HFFc6 (cell line): ENCODE results near the gene MYCL. TPM values are rescaled to one million over a fixed set of nuclear protein-coding genes. Genes with fewer than 3 reads are reported as not detected.

Experiments
- DNase-seq: peaks from one replicate; pipeline ENCODE4 v3.0.0-alpha.2; 2018
- H3K27ac Mint-ChIP-seq: 2 replicates; pipeline ENCODE4 v1.8.0; 2020; ENCODE audit warnings: mild to moderate bottlenecking, mixed read lengths
- H3K27me3 Mint-ChIP-seq: 2 replicates; pipeline ENCODE4 v1.8.0; 2021; ENCODE audit warnings: mild to moderate bottlenecking, moderate library complexity, mixed read lengths; ENCODE audit not compliant: insufficient read depth
- H3K36me3 Mint-ChIP-seq: 2 replicates; pipeline ENCODE4 v1.8.0; 2021; ENCODE audit warnings: low read depth, mixed read lengths
- H3K4me1 Mint-ChIP-seq: 2 replicates; pipeline ENCODE4 v1.8.0; 2020; ENCODE audit warnings: low read depth, mixed read lengths
- H3K4me3 Mint-ChIP-seq: 2 replicates; pipeline ENCODE4 v1.8.0; 2020; ENCODE audit warnings: mild to moderate bottlenecking, moderate library complexity, mixed read lengths
- H3K9me3 Mint-ChIP-seq: 2 replicates; pipeline ENCODE4 v1.8.0; 2020; ENCODE audit warnings: mild to moderate bottlenecking, mixed read lengths
- total RNA-seq, 6 experiments: library from RNA; stranded (reverse); fragmentation: NEBNext Ultra II Directional; extraction: Animal tissue kit (Norgen Biotek cat#: 25700); gene quantifications; 2 replicates in 1 of 6; 3 replicates in 5 of 6; pipeline ENCODE4 v1.2.3, GENCODE V29; 2021
- TF ChIP-seq, protein P1 (sequence below): fragments of 200-600 bp; sonication (generic); IDR thresholded peaks from 2 replicates; pipeline ENCODE4 v1.5.0; 2021; ENCODE audit warnings: antibody characterized with exemption, mild to moderate bottlenecking

Gene MYCL
- total RNA-seq, 6 experiments from 2014 or later = 0.17 to 0.52 (median 0.21) TPM

DNA sequence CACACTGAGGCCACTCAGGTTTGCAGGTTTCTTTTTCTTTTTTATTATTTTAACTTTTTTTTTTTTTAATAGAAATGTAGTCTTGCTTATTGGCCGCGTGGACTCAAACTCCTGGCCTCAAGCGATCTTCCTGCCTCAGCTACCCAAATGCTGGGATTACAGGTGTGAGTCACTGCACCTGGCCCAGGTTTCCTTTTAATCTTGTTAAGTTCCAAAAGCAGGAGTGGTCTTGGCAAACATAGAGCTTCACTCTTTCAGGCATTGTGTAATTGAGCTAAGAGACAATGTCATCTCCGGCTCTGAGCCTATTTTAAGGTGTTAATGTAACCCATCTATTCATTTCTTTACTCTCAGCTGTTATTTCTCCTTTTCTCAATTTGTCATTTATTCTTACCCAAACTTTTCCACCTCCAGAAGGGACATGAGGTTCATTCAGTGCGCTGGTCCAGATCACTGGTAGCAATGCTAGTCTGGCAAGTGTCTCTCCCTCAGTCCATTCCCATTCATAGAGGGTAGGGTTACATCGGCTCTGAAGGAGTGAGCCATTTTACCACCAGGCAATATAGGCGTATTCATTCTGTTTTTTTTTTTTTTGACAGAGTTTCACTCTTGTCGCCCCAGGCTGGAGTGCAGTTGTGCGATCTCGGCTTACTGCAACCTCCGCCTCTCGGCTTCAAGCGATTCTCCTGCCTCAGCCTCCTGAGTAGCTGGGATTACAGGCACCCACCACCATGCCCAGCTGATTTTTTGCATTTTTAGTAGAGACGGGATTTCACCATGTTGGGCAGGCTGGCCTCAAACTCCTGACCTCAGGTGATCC, 42.0 kb upstream of the MYCL start:
- no peak overlapping the region for H3K4me3 Mint-ChIP-seq

DNA sequence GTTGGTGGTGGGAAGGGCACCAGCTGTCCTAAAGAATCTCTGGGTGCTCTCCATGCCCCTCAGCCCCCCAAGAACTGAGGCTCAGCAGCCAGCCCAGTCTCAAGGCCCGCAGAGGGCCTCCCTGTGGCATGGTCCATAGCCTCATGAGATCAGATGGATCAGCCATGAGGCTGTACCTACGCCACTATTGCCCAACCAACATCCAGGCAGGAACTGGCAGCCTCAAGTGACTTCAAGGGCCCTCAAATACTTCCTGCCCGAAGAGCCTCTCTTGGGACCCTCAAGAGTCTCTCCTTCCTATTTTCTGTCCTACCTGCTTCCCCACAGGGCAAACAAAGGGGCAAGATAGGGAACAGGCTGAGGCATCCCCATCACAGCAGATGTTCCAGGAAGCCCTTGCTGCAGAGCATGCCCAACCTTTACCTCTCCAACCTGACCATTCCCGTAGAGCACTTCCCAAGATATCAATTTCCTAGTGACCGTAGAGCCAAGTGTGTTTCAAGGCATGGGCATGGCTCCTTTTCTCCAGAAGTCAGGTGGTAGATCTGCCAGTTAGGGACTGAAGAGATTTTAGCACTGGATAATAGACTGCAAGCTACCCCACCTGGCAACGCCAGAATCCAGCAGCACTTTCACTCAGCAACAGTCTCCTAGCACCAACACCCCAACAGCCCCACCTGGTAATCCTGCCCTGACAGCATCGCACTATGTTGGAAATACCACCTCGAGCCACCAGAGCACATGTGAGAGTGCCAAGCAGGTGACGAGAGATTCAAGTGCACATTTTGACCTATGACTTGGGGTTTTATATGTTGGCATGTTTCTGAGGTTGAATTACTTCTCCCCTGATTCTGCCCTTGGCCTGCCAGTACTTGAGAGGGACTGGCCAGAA, 39.5 kb upstream of the MYCL start:
- TF ChIP-seq, protein P1, sequence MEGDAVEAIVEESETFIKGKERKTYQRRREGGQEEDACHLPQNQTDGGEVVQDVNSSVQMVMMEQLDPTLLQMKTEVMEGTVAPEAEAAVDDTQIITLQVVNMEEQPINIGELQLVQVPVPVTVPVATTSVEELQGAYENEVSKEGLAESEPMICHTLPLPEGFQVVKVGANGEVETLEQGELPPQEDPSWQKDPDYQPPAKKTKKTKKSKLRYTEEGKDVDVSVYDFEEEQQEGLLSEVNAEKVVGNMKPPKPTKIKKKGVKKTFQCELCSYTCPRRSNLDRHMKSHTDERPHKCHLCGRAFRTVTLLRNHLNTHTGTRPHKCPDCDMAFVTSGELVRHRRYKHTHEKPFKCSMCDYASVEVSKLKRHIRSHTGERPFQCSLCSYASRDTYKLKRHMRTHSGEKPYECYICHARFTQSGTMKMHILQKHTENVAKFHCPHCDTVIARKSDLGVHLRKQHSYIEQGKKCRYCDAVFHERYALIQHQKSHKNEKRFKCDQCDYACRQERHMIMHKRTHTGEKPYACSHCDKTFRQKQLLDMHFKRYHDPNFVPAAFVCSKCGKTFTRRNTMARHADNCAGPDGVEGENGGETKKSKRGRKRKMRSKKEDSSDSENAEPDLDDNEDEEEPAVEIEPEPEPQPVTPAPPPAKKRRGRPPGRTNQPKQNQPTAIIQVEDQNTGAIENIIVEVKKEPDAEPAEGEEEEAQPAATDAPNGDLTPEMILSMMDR = no peak
- Mint-ChIP-seq H3K4me3 (no peak overlapping the region), H3K9me3 (no peaks in the 10 kb centered on the region), H3K27me3 (peaks cover 24% of the 10 kb centered on the region), H3K27ac (no peak overlapping the region), H3K36me3 (no peaks in the 10 kb centered on the region), H3K4me1 (no peaks in the 10 kb centered on the region)
- DNase-seq = no peak

More for the DNA sequence above, 42.0 kb upstream of the MYCL start:
- DNase-seq = no peak
- TF ChIP-seq, protein P1 = no peak
- Mint-ChIP-seq H3K27ac (no peak overlapping the region), H3K9me3 (no peaks in the 10 kb centered on the region), H3K27me3 (peaks cover 32% of the 10 kb centered on the region), H3K4me1 (no peaks in the 10 kb centered on the region), H3K36me3 (no peaks in the 10 kb centered on the region)

DNA sequence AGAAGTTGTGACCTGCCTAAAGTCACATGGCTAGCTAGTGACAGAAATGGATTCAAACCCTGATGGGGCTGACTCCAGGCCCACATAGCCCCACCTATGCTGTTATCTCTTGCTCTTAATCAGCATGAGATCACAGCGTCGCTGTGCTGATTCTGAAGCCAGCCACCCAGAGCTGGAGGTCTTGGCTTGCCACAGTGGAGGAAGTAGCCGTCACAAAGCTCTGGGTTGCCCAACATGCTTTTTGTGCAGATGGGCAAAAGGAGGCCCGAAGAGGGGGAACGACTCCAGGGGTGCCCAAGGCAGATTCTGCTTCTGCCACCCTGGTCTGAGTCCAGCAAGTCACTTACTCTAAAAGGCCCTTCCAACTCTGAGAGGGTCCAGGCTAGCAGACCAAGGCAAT, 38.5 kb upstream of the MYCL start:
- Mint-ChIP-seq H3K36me3 (no peaks in the 10 kb centered on the region), H3K27me3 (peaks cover 19% of the 10 kb centered on the region), H3K4me3 (no peak overlapping the region), H3K27ac (no peak overlapping the region), H3K9me3 (no peaks in the 10 kb centered on the region), H3K4me1 (no peaks in the 10 kb centered on the region; the same call in 1 of the 2 replicates)
- TF ChIP-seq, protein P1 = no peak
- no peak for DNase-seq

DNA sequence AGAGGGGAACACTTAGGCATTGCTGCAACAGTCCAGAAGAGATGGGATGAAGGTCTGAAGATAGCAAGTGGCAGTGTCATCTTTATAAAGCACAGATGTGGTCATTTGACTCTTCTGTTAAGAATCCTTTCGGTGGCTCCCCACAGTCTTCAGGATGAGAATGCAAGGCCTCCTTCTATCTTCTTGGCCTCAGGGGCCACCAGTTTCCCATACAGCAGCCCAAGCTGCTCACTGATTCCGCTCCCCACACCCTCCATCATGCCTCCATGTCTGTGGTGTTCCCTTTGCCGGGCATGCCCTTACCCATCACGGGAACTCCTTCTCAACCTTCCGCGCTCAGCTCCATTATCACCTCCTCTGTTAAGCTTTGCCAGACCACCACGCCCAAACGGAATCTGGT, 37.1 kb upstream of the MYCL start:
- H3K9me3 Mint-ChIP-seq = no peaks in the 10 kb centered on the region
- H3K4me1 Mint-ChIP-seq = peaks cover 12% of the 10 kb centered on the region
- H3K36me3 Mint-ChIP-seq = no peaks in the 10 kb centered on the region
- DNase-seq = no peak
- TF ChIP-seq, protein P1 = no peak
- no peak overlapping the region for H3K4me3 Mint-ChIP-seq
- no peak overlapping the region for H3K27ac Mint-ChIP-seq
- H3K27me3 Mint-ChIP-seq = peaks cover 19% of the 10 kb centered on the region

DNA sequence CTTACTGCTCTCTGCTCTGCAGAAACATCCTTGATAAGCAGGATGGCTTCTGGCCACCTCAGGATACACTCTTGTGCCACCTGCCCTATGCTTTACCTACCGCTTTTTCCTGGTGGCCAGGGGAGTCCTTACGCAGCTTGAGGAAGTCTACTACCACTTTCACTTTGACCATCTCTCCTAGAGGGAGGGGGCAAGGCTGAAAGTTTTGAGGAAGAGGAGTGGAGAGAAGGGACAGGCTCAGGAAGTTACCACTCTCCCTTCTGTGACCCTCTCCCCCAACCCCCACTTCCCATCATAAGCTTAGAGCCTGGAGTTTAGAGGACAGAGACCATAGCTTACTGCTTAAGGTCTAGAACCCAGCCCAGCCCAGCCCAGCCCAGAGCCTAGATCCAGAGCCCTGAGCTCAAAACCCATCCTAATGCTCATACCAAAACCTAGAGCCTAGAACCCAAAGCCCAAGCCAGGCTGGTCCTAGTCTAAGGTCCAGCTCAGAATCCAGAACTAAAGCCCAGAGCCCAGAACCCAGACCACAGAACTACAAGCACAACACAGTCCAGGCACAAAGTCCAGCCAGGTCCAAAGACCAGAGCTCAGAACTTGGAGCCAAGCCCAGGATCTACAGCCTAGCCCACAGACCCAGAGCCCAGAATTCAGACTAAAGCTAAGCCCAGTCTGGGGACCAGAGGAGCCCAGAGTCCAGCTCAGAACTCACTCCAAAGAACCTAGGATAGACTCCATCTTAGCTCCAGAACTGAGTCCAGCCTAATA, 35.2 kb upstream of the MYCL start:
- Mint-ChIP-seq H3K4me1 (peaks cover 13% of the 10 kb centered on the region), H3K27ac (no peak overlapping the region), H3K27me3 (peaks cover 18% of the 10 kb centered on the region), H3K9me3 (no peaks in the 10 kb centered on the region), H3K36me3 (no peaks in the 10 kb centered on the region), H3K4me3 (no peak overlapping the region)
- DNase-seq = no peak
- TF ChIP-seq, protein P1 = no peak
